ENCODE results near the gene EIF3D.
A peak's percentile ranks its signal among the peaks of the same experiment; 100 is the strongest.

The EIF3D gene

DNA sequence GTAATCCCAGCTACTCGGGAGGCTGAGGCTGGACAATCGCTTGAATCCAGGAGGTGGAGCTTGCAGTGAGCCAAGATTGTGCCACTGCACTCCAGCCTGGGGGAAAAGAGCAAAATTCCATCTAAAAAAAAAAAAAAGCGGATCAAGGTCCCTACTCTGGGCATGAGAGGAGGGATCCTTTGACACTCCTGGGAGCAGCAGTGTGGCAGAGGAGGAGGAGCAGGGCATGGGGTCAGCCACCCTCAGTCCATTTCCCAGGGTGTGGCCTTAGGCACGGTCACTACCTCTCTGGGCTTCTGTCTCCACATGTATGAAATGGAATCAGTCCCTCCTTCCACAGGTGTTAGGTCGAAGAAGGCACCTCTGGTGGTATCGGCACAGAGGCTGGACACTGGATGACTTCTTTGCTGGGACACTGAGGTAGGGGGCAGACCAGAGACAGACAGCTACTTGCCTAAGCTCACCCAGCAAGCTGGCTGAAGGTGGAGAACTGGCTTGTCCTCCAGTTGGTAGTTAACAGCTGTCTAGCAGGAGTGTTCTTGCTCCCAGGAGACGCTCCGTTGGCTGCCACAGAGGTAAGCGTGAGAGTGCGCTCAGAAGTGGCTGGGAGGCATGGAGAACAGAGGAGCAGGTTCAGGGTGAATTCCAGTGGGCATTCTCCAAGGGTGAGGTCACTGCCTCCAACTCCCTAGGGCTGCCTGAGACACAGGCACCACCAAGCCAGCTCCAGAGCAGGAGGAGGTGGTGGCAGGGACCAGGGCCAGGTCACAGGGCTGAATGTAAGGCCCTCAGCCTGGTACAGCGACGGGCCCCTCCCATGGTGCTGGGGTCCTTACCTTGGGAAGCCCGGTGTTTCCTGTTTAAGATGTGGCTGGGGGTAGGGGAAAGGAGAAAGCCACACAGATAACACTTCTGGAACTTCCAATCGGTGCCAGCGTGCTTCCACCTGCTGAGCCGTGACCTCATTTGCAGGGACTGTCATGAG lies 67.0 kb downstream of the EIF3D start:
- H3K4me3 Mint-ChIP-seq: no peak overlapping the region
- no peaks in the 10 kb centered on the region for H3K27me3 Mint-ChIP-seq (ENCODE audit: low read depth)
- peak overlapping the region; percentile 94 to 96 (median 96) for H3K27ac Mint-ChIP-seq

More for the DNA sequence above, 67.0 kb downstream of the EIF3D start:
- Mint-ChIP-seq H3K9me3 (no peaks in the 10 kb centered on the region), H3K36me3 (ENCODE audit: low read depth) (no peaks in the 10 kb centered on the region), H3K4me1 (peaks cover 15% of the 10 kb centered on the region)
- TF ChIP-seq, protein P1, sequence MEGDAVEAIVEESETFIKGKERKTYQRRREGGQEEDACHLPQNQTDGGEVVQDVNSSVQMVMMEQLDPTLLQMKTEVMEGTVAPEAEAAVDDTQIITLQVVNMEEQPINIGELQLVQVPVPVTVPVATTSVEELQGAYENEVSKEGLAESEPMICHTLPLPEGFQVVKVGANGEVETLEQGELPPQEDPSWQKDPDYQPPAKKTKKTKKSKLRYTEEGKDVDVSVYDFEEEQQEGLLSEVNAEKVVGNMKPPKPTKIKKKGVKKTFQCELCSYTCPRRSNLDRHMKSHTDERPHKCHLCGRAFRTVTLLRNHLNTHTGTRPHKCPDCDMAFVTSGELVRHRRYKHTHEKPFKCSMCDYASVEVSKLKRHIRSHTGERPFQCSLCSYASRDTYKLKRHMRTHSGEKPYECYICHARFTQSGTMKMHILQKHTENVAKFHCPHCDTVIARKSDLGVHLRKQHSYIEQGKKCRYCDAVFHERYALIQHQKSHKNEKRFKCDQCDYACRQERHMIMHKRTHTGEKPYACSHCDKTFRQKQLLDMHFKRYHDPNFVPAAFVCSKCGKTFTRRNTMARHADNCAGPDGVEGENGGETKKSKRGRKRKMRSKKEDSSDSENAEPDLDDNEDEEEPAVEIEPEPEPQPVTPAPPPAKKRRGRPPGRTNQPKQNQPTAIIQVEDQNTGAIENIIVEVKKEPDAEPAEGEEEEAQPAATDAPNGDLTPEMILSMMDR (IDR thresholded peaks at IDR 0.05; ENCODE audit: unreplicated experiment in 3 of 3): no peak
